H1 (cell line): ENCODE measurements around the gene TMEM178B. TPM values are rescaled to one million over a fixed set of nuclear protein-coding genes. Genes with fewer than 3 reads are reported as not detected.

Experiments
- CTBP2 ChIP-seq: IDR thresholded peaks from 2 replicates; pipeline ENCODE4 v1.7.0; 2011; ENCODE audit warnings: borderline replicate concordance, mild to moderate bottlenecking, moderate library complexity, mixed read lengths, low read length; ENCODE audit not compliant: insufficient read depth, insufficient read length
- HDAC2 ChIP-seq, 2 experiments: fragments of 300-600 bp in 1 of 2; sonication (generic) in 1 of 2; IDR thresholded peaks; 2 replicates each; pipeline ENCODE4 v1.6.1; 2011 to 2012; ENCODE audit warnings: low read depth in 2 of 2, low read length in 2 of 2, mild to moderate bottlenecking in 2 of 2, moderate library complexity in 2 of 2, borderline replicate concordance in 1 of 2, inconsistent platforms in 1 of 2
- KDM1A ChIP-seq: fragments of 200-600, 300-600 bp; sonication (generic); IDR thresholded peaks from 2 replicates; pipeline ENCODE4 v1.7.1; 2016; ENCODE audit warnings: mild to moderate bottlenecking, low read length, borderline replicate concordance
- RBBP5 ChIP-seq: IDR thresholded peaks from 2 replicates; pipeline ENCODE4 v1.7.1; 2012; ENCODE audit warnings: low read depth, mild to moderate bottlenecking, inconsistent platforms, low read length, moderate library complexity, borderline replicate concordance
- SUZ12 ChIP-seq: fragments of 200-600 bp; sonication (generic); IDR thresholded peaks from 2 replicates; pipeline ENCODE4 v1.6.1; 2012; ENCODE audit warnings: mild to moderate bottlenecking, inconsistent platforms, low read length, moderate library complexity, mixed read lengths
- TAF7 ChIP-seq: optimal IDR thresholded peaks from 2 replicates; pipeline ENCODE3; 2011; ENCODE audit warnings: low read depth, mild to moderate bottlenecking, inconsistent platforms, low read length, moderate library complexity, borderline replicate concordance
- TCF12 ChIP-seq: IDR thresholded peaks from 2 replicates; pipeline ENCODE4 v1.6.1; 2011; ENCODE audit warnings: low read depth, mild to moderate bottlenecking, low read length
- polyA plus RNA-seq, 7 experiments: library from polyadenylated mRNA; depleted of rRNA in 3 of 7; stranded (reverse) in 5 of 7; unstranded in 2 of 7; fragments of >200 nt in 5 of 7; fragments of 200-250 nt in 2 of 7; gene quantifications; 1 replicate in 5 of 7; 2 replicates in 1 of 7; 4 replicates in 1 of 7; pipeline versions ENCODE4 v1.2.1 to v1.2.3, GENCODE V29; 2011 to 2013; ENCODE audit warnings: missing spikeins in 2 of 7, mixed read lengths in 2 of 7
- total RNA-seq: library from RNA; stranded (reverse); fragmentation: NEBNext Ultra II Directional; extraction: Animal tissue kit (Norgen Biotek cat#: 25700); gene quantifications from 2 replicates; pipeline ENCODE4 v1.2.1, GENCODE V29; 2021
- TF ChIP-seq, protein P1 (sequence below), 3 experiments: IDR thresholded peaks; 1 replicate in 2 of 3; 2 replicates in 1 of 3; pipeline versions ENCODE4 v1.5.1 to v1.6.1; 2011; ENCODE audit warnings: low read length in 3 of 3, mild to moderate bottlenecking in 3 of 3, inconsistent platforms in 2 of 3, low read depth in 1 of 3, moderate library complexity in 1 of 3; ENCODE audit not compliant: insufficient read depth in 1 of 3; ENCODE audit errors: control extremely low read depth in 1 of 3

The TMEM178B gene
- total and polyA plus RNA-seq, 2 of the 8 experiments (the other 6 are each of a cell fraction or from before 2014, with no cell fraction given): 5.3 to 18.1 TPM

DNA sequence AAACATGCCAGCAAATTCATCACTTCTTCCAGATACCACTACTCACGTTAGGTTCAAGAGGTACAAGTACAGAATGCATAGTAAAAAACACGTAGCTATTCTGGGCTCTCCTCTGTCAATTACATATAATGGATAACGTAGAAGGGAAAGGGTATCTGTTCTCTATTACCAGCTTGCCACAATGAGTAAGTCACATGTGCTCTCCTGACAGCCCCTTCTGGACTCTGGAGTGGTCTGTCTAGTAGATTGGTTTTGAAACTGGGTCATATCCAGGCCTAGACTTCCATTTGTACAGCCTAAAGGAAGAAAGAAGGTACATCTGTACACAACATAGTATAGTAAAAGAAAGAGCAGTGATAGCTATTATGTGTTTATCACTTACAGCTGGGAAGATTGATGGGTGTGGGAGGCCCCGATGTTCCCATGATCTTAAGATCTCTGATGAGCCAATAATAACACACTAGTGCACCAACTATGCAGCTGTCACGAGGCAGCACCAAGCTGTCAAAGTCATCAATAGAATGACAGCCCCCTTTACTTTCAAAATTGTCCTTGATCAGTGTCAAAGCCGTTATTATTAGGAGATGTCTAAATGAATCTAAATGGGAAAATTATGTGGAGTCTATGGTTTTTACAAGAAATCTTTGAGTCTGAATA is 315.4 kb downstream of the TMEM178B start (continued):
- no peak for TF ChIP-seq KDM1A
- no peak for TF ChIP-seq TAF7
- no peak for TF ChIP-seq CTBP2
- no peak for TF ChIP-seq RBBP5
- TF ChIP-seq TCF12: no peak
- no peak for TF ChIP-seq SUZ12
- TF ChIP-seq, protein P1, sequence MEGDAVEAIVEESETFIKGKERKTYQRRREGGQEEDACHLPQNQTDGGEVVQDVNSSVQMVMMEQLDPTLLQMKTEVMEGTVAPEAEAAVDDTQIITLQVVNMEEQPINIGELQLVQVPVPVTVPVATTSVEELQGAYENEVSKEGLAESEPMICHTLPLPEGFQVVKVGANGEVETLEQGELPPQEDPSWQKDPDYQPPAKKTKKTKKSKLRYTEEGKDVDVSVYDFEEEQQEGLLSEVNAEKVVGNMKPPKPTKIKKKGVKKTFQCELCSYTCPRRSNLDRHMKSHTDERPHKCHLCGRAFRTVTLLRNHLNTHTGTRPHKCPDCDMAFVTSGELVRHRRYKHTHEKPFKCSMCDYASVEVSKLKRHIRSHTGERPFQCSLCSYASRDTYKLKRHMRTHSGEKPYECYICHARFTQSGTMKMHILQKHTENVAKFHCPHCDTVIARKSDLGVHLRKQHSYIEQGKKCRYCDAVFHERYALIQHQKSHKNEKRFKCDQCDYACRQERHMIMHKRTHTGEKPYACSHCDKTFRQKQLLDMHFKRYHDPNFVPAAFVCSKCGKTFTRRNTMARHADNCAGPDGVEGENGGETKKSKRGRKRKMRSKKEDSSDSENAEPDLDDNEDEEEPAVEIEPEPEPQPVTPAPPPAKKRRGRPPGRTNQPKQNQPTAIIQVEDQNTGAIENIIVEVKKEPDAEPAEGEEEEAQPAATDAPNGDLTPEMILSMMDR (IDR thresholded peaks at IDR 0.05; ENCODE audit: control extremely low read depth in 1 of 3, insufficient read depth in 1 of 3, low read depth in 1 of 3, low read length in 3 of 3): no peak
- no peak for TF ChIP-seq HDAC2 (IDR thresholded peaks at IDR 0.05; ENCODE audit: borderline replicate concordance in 1 of 2, low read depth in 2 of 2, low read length in 2 of 2)
- TF ChIP-seq, all 59 proteins: peak for 0
